Stomach (tissue), 4 donors: ENCODE data around the gene SFXN1.

Experiments used
- POLR2A ChIP-seq, 4 donors: fragments of 450-650 bp; IDR thresholded peaks; one replicate each; pipeline ENCODE4 v1.6.1; 2016; ENCODE audit warnings: antibody characterized with exemption in 4 of 4, control low read depth in 2 of 4, mild to moderate bottlenecking in 1 of 4, moderate library complexity in 1 of 4
- TF ChIP-seq, protein P1 (sequence below), 7 experiments: fragments of 450-650 bp in 4 of 7; fragments of 200-600 bp in 3 of 7; sonication (generic) in 3 of 7; IDR thresholded peaks; one replicate each; pipeline ENCODE4 v1.5.1; 2016 to 2019; ENCODE audit warnings: antibody characterized with exemption in 7 of 7, control low read depth in 2 of 7, mild to moderate bottlenecking in 1 of 7

DNA sequence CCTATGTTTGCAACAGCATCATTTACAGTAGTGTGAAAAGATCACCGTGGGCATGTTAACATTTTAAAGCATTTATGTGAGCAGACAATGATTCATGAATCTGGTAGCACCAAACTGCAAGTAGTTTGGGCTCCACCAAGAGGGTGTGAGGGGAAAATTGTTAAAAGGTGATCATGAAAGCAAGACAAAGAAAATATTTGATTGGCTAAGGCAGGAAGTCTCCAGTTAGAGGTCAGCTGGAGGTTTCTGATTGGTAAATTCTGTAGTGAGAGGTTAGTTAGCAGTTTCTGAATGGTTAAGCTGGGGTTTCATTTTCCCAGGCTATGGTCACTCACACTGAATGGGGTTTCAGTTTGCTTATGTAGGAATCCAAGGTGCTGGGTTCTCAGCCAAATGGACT lies 20.9 kb upstream of the SFXN1 start:
- TF ChIP-seq POLR2A (IDR thresholded peaks at IDR 0.05): no peak
- TF ChIP-seq, protein P1, sequence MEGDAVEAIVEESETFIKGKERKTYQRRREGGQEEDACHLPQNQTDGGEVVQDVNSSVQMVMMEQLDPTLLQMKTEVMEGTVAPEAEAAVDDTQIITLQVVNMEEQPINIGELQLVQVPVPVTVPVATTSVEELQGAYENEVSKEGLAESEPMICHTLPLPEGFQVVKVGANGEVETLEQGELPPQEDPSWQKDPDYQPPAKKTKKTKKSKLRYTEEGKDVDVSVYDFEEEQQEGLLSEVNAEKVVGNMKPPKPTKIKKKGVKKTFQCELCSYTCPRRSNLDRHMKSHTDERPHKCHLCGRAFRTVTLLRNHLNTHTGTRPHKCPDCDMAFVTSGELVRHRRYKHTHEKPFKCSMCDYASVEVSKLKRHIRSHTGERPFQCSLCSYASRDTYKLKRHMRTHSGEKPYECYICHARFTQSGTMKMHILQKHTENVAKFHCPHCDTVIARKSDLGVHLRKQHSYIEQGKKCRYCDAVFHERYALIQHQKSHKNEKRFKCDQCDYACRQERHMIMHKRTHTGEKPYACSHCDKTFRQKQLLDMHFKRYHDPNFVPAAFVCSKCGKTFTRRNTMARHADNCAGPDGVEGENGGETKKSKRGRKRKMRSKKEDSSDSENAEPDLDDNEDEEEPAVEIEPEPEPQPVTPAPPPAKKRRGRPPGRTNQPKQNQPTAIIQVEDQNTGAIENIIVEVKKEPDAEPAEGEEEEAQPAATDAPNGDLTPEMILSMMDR (IDR thresholded peaks at IDR 0.05): no peak
